Panc1 (cell line): ENCODE data around the gene OR52E4.
A peak's percentile ranks its signal among the peaks of the same experiment; 100 is the strongest.

Experiments
- CTCF ChIP-seq: fragments of 450-650 bp; IDR thresholded peaks from 2 replicates; pipeline ENCODE4 v1.5.1; 2017; ENCODE audit warnings: mild to moderate bottlenecking
- SIN3A ChIP-seq: IDR thresholded peaks from 2 replicates; pipeline ENCODE4 v1.6.1; 2012; ENCODE audit warnings: low read depth, mild to moderate bottlenecking, low read length, moderate library complexity, borderline replicate concordance; ENCODE audit not compliant: insufficient read depth

GRCh38 chr11:5891216-5891800 lies 10.9 kb downstream of the OR52E4 start:
- TF ChIP-seq CTCF (peak; percentile 79), SIN3A (no peak)
